Esophagus mucosa (tissue), 1 donor: ENCODE measurements around the gene UNC93A. TPM values are rescaled to one million over a fixed set of nuclear protein-coding genes. Genes with fewer than 3 reads are reported as not detected.
"Not testable (repeated sequence)": the region's sequence is repeated elsewhere in the genome, so short reads cannot be mapped to it uniquely, and the experiment has no call there.

ENCODE experiments used
- ATAC-seq: fragments of 200-7000 bp; cut with Tn5 transposase; one replicate; pipeline ENCODE4 v1.9.1; 2020
- total RNA-seq: library from RNA; stranded (reverse); gene quantifications from one replicate; pipeline ENCODE4 v1.2.4, GENCODE V29; 2023
- donor health status: DM: yes; HTN: yes; CAD: no.

UNC93A gene
- total RNA-seq, 1 donor from 2014 or later: 4.5 TPM

DNA sequence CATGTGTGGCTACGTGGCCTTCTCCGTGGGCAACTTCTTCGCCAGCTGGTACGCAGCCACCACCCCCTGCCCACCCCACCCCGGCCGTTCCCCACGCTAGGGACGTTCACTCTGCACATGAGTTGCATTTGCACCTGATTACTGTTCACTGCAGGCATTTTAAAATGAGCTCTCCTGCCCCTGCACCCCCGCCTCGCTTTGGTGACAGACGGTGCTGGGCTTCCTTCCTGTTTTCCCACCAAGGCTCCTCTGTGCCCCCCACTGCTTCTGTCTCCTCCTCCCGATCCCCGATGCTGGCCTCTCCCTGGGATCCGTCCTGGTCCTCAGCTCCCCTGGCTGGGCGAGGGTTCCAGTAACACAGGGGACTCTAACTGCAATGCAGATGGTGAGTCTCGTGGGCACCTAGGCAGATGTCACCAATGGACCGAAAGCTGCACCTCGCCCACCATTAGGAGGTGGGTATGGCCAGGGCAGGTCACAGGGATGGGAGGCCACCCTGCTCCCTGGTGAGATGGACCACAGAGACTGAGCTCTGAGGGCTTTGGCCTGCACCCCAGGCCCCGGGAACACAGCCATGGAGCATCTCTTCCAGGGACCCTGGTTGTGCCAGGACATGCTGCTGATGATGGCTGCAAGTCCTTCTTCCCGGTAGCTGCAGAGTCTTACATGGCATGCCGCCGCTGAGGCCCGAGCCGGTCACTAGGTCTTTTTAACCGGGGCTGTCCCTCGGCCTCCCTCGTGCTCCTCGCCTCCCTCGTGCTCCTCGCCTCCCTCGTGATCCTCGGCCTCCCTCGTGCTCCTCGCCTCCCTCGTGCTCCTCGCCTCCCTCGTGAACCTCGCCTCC is 3.8 kb downstream of the UNC93A start:
- no peak for ATAC-seq

DNA sequence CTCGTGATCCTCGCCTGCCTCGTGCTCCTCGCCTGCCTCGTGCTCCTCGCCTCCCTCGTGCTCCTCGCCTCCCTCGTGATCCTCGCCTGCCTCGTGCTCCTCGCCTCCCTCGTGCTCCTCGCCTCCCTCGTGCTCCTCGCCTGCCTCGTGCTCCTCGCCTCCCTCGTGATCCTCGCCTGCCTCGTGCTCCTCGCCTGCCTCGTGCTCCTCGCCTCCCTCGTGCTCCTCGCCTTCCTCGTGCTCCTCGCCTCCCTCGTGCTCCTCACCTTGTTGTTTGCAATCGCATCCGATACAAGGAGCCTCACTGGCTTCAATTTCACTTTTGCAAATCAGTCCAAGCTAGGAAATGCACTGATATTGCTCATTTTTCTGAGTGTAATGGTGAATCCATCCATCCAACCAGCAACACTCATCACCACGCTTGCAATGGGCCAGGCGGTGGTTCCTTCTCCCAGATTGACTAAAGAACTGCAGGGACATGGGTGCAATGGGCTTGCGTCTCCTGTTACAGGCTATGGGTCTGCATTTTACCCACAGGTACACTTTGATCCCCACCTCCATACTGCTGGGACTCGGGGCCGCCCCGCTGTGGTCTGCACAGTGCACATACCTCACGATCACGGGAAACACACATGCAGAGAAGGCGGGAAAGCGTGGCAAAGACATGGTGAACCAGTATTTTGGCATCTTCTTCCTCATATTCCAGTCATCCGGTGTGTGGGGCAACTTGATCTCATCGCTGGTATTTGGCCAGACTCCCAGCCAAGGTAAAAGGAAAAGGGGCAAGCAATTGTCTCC is 4.6 kb downstream of the UNC93A start:
- no peak for ATAC-seq

DNA sequence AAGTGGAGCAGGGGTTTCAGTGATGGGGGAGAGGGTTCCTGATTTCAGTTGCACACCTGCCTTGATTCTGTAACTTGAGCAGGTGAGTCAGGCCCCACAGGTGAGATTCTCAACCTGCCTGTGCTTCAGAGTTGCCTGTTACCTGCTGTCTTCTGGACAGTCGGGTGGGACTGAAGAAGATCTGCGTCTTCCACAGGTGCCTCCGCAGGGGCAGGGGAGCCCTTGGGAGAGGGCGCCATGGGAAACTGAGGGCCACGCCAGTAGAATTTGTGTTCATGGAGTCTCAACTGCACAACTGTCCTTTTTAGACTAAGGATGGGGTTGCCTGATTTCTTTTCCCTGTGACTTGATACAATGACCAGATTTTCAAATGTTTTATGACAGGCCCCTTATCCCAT is 5.2 kb downstream of the UNC93A start:
- ATAC-seq: no peak

DNA sequence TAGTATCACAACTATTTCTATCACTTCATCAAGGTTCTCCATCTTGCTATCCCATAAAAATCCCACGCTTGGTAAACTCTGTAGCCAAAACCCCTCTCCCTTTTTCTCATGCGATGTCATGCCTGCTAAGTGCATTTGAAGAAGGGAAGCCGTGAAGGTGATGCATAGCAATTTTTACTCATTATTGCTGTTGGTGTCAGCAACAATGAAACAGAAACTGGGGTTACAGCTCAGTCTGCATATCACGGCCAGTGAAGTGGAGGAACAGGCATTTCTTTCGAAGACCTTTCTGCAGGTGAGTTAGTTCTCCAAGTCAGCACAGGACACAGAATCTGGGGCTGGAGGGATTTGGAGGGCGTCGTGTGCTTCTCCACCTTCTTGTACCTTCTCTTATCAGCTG is 5.8 kb downstream of the UNC93A start:
- ATAC-seq: no peak

DNA sequence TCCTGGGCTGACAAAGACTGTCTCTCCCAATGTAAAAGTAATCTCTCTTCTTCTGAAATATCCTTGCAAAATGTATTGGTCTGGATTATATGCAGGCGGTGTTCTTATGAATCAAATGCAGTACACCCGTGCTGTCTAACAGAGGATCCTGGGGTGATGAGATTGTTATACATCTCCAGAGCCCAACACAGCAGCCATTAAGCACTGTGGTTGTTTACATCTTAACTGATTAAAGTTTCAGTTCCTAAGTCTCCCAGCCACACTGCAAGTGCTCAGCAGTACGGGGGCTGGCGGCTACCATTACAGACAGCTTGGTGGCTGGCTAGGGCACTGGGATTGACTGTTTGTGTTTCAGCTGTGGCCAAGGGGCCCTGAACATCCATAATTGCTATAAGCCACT is 7.0 kb downstream of the UNC93A start:
- ATAC-seq: no peak

DNA sequence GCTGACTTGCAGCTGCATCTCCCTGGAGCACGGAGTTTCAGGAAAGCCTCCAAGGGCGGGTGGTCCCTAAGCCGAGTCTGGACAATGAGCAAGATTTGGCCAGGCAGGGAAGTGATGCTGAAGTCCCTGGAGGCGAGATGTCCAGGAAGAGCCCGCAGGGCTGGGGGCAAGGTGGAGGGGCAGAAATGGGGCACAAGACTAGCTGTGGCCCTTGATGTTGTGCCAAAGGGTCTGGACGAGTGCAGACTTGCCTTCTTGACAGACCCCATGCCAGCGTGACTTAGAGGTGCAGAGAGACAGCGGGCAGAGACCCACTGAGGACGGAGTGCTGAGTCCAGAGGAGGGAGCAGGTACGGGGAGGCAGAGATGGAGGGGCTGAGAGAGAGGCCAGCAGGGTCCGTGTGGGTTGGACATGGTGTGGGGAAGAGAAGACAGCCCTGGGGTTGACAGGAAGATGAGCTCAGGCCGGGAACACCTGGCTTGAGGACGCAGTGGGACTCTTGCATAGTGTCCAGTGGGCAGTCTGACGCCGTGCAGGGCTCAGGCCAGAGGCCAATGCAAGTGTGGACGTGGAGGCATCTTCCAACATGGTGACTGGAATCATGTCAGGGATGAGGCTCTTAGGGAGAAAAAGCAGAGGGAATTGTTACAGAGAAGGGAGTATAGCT is 8.7 kb downstream of the UNC93A start:
- ATAC-seq: no peak

DNA sequence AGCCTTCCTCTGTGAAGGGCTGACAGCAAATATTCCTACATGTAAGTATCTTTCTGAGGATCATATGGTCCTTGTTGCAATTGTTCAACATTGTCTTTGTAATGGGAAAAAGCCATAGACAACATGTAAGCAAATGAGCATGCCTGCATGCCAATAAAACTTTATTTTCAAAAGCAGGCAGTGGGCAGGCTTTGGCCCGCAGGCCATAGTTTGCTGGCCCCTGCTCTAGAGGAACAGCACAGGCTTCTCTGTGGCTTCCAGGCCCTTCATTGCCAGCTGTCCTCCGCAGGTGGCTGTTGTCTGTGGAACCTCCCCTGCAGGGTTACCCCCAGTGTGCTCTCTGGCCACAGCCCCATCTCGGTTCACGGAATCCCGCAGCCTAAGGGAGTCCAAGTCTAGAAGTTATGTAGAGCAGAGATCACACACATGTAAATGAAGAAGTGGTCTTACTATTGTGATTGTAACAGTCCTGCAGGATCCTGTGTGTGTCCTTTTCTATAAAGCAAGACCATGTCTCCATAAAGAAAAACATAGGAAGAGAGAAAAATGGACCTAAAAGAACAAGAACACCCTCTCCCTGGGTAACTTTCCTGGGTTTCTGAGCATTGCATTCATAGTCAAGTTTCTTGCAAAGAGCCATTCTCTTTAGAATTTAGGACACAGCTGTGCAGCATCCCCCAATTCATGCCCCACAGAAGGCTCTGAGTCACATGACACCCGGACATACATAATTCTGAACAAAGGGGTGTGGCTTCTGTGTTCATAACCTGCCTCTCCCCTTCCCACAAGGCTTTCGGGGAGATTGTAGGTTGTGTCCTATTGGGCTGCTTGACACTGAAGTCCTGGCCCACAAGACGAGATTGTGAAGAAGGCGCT is 10.0 kb downstream of the UNC93A start:
- no peak for ATAC-seq

DNA sequence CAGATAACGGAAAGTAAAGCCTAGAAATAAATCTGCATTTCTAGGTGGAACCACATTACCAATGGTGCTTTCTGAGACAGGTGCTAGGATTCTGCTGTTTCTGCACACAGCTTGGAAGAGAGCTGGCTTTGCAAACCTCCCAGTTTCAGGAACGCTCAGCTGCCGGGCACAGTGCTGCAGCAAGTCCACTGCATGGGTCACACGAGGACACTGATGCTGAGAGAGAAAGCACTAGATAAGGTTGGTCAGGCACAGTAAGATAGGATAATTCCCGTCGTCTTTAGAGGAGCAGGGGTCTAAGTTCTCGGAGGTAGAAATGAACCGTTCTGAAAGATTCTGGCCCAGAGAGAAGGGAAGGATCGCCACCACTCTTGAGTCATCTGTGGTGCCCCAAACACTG is 11.0 kb downstream of the UNC93A start:
- no peak for ATAC-seq

DNA sequence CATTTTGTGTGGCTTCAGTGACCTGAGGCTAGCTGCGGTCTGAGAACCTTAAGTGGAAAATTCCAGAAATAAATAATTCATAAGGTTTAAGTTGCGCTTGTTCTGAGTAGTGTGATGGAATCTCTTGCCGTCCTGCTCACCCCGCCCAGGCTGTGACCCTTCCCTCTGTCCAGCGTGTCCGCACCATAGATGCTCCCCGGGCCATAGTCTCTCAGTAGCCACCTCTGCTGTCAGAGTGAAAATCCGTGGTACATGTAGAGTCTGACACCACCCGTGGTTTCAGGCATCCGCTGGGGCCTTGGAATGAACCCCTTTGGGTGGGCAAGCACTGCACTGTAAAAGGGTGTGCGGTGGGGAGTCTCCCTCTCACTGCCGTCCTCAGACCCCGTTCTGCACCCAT is 11.7 kb downstream of the UNC93A start:
- ATAC-seq: no peak

DNA sequence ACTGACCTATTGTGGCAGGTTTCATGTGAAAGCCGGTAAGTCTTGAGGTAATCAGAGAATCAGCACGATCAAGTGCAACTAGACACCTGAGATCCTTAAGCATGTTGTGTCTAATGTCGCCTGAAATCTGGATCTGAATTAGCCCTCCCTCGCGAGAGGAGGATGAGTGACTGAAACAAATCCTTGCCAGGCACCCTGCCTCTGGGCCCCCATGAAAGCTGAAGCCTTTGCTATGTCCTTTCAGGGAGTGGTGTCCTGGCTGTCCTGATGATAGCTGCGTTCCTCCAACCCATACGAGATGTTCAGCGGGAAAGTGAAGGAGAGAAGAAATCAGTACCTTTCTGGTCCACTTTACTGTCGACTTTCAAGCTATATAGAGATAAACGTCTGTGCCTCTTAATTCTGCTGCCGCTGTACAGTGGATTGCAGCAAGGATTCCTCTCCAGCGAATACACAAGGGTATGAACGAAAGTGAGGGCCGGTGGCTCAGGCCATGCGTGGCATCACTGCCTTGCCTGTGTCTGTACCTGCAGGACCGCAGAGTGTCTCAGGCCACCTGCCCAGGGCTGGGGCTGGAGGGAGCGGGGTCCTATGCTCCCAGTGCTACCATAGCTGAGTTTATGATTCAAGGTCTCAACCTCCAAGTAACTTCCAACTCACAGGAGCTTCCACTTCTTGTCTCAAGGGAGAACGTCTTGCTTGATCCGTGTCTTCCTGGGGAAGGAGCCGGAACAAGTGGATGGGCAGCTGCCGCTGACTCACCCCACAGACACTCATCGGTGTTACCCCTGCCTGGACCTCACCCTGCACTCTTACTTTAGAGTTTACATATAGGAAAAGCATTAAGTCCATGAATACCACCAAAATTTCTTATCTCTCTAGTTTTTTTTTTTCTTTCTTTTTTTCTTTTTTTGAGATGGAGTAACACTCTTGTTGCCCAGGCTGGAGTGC is 12.8 kb downstream of the UNC93A start:
- ATAC-seq: no peak

DNA sequence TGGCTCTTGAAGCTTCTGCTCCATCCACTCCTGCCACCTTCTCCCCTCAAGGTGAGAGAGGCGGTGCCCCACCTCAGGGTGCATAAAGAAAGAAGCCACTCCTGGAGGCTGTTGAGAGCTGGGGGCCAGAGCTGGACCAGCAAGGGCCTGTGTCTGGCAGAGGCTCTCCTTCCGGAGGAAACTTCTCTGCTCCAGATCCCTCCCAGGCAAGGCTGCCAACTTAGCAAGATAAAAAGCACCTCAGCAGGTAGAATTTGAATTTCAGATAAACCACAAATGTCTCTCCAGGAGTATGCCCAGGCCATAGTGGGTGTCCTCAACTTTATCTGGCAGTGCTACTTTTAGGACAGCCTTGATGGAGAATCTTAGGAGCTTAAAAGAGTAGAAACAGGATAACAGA is 13.8 kb downstream of the UNC93A start:
- no peak for ATAC-seq

DNA sequence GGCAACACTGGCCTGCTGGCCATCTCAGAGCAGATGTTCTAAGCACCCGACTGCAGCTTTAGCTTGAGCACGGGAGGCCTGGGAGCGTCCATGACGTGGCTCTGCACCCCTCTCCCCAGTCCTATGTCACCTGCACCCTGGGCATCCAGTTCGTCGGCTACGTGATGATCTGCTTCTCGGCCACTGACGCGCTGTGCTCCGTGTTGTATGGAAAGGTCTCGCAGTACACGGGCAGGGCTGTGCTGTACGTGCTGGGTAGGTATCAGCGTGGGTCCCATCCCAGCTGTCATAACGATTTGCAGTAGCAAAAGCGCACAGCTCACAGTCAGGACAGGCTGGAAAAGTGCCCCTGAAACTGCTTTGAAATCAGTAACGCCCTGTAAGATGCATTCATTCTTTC is 14.7 kb downstream of the UNC93A start:
- ATAC-seq: no peak

DNA sequence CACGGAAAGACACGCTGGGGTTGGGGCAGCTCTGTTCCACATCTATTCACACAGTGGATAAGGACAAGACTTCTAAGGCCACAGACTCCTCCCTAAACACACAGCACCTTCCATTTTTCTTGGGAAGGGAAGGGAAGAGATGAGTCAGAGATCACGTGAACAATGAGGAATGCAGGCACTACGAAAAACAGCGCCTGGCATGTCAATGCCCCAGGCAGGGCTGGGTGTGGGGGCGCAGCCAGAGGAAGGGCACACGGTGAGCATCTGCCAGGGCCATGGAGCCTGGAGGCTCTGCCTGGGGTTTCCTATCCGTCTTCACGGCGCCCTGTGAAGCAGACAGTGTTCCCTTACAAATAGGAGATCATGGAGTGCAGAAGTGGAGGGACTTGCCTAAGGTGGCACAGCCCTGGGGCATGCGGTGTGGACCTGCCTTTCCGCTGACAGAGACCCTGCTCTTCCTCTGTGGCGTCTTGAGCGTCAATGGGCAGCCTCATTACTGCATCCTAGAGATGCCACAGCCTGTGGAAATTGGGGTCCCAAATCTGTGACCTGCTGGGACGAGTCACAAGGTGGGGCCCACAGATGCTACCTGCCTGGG is 15.4 kb downstream of the UNC93A start:
- no peak for ATAC-seq

DNA sequence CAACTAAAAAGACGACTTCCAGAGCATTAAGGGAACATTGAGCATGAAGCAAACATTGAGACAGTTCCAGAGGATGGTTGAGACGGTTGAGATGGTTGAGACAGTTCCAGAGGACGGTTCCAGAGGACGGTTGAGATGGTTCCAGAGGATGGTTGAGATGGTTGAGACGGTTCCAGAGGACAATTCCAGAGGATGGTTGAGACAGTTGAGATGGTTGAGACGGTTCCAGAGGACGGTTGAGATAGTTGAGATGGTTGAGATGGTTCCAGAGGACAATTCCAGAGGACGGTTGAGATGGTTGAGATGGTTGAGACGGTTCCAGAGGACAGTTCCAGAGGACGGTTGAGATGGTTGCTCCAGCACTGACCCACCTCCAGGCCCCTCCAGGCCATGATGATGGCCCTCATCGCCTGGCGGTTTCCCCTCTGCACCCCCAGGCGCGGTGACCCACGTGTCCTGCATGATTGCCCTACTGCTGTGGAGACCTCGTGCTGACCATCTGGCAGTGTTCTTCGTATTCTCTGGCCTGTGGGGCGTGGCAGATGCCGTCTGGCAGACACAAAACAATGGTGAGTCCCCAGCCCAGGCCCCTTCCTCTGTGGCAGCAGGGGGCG is 16.3 kb downstream of the UNC93A start:
- no peak for ATAC-seq

DNA sequence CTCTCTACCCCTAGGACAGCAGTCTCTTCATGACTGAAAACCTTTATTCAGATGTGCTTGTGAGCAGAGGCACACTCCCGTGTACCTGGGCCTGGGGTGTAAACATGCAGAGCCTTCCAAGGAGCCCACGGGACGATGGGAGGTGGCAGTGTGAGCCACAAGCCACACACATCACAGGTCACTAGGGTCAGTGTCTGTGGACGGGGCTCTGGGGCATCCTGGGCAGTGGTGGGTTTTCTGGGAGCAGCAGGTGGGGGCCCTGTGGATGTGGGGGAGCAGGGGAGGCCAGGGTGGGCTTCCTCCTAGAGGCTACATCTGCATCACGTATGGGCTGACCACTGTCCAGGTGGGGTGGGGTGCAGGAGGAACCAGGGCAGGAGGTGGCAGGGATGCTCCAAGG is 17.1 kb downstream of the UNC93A start:
- no peak for ATAC-seq

DNA sequence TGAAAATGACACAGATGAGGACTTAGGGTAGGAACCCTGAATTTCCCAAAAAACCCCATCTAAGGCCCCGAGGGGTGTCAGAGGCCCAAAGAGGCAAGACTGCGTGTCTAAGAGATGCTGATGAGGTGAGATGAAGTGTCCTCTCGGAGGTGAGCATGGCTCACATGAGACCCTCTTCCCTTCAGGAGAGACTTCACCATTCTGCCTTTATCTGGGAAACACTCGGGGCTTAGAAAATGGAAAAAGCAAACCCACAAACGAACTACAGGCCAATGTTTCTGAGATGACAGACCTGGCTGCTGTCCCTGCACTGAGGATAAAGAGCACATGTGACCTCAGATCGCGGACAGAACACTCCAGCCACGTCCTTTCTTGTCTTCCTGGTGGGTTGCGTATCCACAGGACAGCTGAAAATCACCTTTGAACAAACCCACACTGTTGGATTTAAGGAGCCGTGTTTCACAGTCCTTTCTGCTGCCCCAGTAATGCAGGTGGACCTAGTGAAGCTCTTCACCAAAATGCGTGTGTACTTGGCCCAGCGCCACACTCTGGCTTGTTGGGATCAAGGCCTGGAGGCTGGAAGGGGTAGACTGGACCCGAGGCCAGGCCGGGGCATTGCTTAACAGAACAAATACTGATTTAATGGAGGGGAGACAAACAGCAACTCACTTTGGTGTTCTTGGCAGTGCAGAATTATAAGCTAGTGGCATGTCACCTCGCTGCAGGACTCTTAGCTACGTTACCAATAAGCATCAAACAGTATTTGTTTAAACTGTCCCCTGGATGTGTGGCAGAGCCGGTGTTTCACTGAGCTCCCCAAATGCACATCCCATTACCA is 18.5 kb downstream of the UNC93A start:
- ATAC-seq: not testable (repeated sequence)

DNA sequence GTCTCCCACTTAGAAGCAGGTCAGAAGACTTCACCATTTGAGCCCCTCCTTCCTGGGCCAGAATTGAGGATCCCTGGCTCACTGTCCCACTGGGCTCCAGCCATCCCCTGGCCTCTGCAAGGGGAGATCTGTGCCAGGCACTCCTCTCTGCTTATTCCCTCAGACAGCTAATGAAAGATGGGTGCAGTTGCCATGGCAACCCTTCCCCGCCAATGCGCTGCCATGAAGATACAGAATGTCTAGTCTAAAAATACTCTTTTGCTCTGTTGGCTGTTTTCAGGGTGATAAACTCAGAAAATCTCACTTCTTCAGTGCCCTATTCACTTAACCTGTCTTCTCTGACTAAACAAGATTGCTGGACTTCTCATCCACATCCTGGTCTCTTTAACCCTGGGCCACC is 20.2 kb downstream of the UNC93A start:
- no peak for ATAC-seq

DNA sequence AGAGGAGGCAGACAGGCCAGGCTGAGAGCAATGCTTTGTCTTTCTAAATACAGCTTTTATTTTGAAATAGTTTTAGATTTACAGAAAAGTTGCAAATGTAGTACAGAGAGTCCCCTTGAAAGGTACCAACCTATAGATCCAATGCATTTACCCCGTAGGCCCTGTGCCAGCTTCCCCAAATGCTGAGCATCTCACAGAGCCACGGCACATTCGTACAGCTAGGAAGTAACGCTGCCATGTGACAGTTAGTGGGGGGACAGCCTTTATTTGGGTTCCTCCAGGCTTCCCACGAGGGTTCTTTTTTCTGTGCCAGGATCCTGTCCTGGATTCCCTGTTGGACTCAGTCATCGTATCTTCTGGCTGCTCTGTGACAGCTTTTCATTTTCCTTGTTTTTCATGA is 20.6 kb downstream of the UNC93A start:
- not testable (repeated sequence) for ATAC-seq

DNA sequence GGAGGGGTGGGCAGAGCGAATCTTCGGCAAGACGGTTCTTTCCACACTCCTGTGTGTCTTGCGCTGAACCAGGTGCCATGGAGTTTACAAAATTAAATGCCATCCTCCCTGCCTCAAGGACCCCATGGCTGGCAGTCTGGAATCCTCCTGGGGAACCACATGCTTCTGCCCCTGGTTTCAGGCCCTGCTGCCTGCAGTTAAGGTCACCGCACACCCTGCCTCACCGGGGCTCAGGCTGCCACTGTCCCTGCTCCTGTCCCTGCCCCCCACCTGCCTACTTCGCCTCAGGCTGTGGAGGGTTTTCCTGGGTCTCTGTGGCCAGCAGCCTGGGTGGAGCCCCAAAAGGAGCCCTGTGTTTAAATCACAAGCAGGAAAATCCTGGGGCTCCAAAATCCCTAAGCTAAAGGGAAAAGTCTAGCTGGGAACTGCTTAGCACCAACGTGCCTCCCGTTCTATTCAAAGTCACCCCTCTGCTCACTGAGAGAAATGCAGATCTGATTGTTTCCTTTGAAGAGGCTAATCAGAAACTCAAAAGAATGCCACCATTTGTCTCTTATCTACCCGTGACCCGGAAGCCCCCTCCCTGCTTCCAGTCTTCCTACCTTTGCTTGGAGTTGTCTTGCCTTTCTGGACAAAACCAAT is 23.2 kb downstream of the UNC93A start:
- no peak for ATAC-seq
